ENCODE data around the gene GEMIN5. TPM values are rescaled to one million over a fixed set of nuclear protein-coding genes. Genes with fewer than 3 reads are reported as not detected.

Gene GEMIN5
- total RNA-seq, 1 experiment from 2014 or later: 50.6 TPM

DNA sequence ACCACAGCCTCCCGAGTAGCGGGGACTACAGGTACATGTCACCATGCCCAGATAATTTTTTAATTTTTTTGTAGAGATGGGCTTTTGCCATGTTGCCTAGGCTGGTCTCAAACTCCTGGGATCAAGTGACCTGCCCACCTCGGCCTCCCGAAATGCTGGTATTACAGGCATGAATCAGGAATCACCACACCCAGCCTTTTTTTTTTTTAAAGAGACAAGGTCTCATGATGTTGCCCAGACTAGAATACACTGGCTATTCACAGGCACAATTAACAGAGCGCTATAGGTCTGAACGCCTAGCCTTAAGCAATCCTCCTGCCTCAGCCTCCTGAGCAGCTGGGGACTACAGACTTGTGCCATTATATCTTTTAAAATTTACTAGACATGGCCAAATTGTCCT, 36.1 kb downstream of the GEMIN5 start:
- peaks cover 87% of the 10 kb centered on the region for H3K36me3 ChIP-seq (ENCODE audit: insufficient read depth, low read length, poor library complexity, severe bottlenecking)
- TF ChIP-seq EZH2 (IDR thresholded peaks at IDR 0.05; ENCODE audit: borderline replicate concordance, low read depth, low read length, poor library complexity, severe bottlenecking): no peak
- TF ChIP-seq, protein P1, sequence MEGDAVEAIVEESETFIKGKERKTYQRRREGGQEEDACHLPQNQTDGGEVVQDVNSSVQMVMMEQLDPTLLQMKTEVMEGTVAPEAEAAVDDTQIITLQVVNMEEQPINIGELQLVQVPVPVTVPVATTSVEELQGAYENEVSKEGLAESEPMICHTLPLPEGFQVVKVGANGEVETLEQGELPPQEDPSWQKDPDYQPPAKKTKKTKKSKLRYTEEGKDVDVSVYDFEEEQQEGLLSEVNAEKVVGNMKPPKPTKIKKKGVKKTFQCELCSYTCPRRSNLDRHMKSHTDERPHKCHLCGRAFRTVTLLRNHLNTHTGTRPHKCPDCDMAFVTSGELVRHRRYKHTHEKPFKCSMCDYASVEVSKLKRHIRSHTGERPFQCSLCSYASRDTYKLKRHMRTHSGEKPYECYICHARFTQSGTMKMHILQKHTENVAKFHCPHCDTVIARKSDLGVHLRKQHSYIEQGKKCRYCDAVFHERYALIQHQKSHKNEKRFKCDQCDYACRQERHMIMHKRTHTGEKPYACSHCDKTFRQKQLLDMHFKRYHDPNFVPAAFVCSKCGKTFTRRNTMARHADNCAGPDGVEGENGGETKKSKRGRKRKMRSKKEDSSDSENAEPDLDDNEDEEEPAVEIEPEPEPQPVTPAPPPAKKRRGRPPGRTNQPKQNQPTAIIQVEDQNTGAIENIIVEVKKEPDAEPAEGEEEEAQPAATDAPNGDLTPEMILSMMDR (conservative IDR thresholded peaks at IDR 0.05; ENCODE audit: low read depth, low read length): no peak
- H3K9me3 ChIP-seq (ENCODE audit: low read depth, low read length, poor library complexity, severe bottlenecking): no peaks in the 10 kb centered on the region
- no peaks in the 10 kb centered on the region for H3K4me1 ChIP-seq (ENCODE audit: insufficient read depth, low read length, poor library complexity, severe bottlenecking)
- no peak overlapping the region for H3K27ac ChIP-seq (ENCODE audit: low read depth, low read length, poor library complexity, severe bottlenecking)
- intact Hi-C loops (cut with micrococcal nuclease; ENCODE audit: unreplicated experiment): no loop called here
- DNase-seq (ENCODE audit: low spot score): no peak
- H3K4me3 ChIP-seq (ENCODE audit: low read depth, low read length, poor library complexity, severe bottlenecking): no peak overlapping the region
- POLR2A ChIA-PET (ENCODE audit: low non-redundant PET): no interaction called here
- BruUV-seq (replicated peaks): no TSS peak
- H3K27me3 ChIP-seq (replicated peaks; ENCODE audit: insufficient read depth, low read depth, low read length, poor library complexity): no peaks in the 10 kb centered on the region
- CTCF ChIA-PET: no interaction called here

DNA sequence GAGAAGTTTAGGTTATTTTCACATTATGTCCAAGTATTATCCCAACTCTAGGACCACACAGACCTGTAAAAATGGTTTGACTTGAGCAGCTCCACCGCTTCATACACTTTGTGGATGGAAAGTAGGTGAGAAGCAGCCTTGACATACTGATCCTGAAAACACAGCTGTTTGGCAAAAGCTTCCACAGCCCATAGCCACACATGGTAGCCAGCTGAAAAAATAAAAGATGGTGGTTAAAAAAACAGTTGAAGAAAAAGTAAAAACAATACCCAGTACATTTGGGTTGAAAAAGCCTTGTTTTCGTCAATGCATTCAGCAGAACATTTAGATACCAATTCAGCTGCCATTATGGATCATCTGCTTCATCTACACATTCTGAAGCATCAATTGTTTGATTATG, 36.7 kb downstream of the GEMIN5 start:
- Histone ChIP-seq H3K4me3 (ENCODE audit: low read depth, low read length, poor library complexity, severe bottlenecking) (no peak overlapping the region), H3K27ac (ENCODE audit: low read depth, low read length, poor library complexity, severe bottlenecking) (no peak overlapping the region), H3K36me3 (ENCODE audit: insufficient read depth, low read length, poor library complexity, severe bottlenecking) (peaks cover 93% of the 10 kb centered on the region), H3K9me3 (ENCODE audit: low read depth, low read length, poor library complexity, severe bottlenecking) (no peaks in the 10 kb centered on the region), H3K27me3 (replicated peaks; ENCODE audit: insufficient read depth, low read depth, low read length, poor library complexity) (no peaks in the 10 kb centered on the region), H3K4me1 (ENCODE audit: insufficient read depth, low read length, poor library complexity, severe bottlenecking) (no peaks in the 10 kb centered on the region)
- TF ChIP-seq, protein P1 (conservative IDR thresholded peaks at IDR 0.05; ENCODE audit: low read depth, low read length): no peak
- TF ChIP-seq EZH2 (IDR thresholded peaks at IDR 0.05; ENCODE audit: borderline replicate concordance, low read depth, low read length, poor library complexity, severe bottlenecking): no peak
- intact Hi-C loops (cut with micrococcal nuclease; ENCODE audit: unreplicated experiment): no loop called here
- BruUV-seq (replicated peaks): no TSS peak
- CTCF ChIA-PET: no interaction called here
- POLR2A ChIA-PET (ENCODE audit: low non-redundant PET): no interaction called here
- DNase-seq (ENCODE audit: low spot score): no peak

DNA sequence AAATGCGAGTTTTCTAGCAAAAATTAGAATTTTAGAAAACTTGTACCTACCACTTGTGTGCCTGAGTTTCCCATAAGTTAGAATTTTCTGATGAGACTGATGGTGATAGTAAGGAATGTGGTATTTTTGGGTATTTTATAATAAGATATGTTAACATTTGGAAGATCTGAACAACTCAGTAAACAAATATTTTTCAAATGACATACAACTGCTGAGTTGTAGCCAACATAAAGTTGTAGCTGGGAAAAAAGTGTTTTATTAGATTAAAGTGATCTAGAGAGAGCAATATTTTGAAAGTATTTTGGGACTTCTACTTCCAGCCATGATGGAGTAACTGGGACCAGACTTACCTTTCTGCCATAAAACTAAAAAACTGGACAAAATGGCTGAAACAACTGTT, 37.9 kb downstream of the GEMIN5 start:
- peaks cover 94% of the 10 kb centered on the region for H3K36me3 ChIP-seq (ENCODE audit: insufficient read depth, low read length, poor library complexity, severe bottlenecking)
- CTCF ChIA-PET: no interaction called here
- no TSS peak for BruUV-seq (replicated peaks)
- no peak for DNase-seq (ENCODE audit: low spot score)
- intact Hi-C loops (cut with micrococcal nuclease; ENCODE audit: unreplicated experiment): no loop called here
- POLR2A ChIA-PET (ENCODE audit: low non-redundant PET): no interaction called here
- no peaks in the 10 kb centered on the region for H3K9me3 ChIP-seq (ENCODE audit: low read depth, low read length, poor library complexity, severe bottlenecking)
- no peaks in the 10 kb centered on the region for H3K4me1 ChIP-seq (ENCODE audit: insufficient read depth, low read length, poor library complexity, severe bottlenecking)
- H3K4me3 ChIP-seq (ENCODE audit: low read depth, low read length, poor library complexity, severe bottlenecking): no peak overlapping the region
- H3K27me3 ChIP-seq (replicated peaks; ENCODE audit: insufficient read depth, low read depth, low read length, poor library complexity): no peaks in the 10 kb centered on the region
- TF ChIP-seq, protein P1 (conservative IDR thresholded peaks at IDR 0.05; ENCODE audit: low read depth, low read length): no peak
- TF ChIP-seq EZH2 (IDR thresholded peaks at IDR 0.05; ENCODE audit: borderline replicate concordance, low read depth, low read length, poor library complexity, severe bottlenecking): no peak
- H3K27ac ChIP-seq (ENCODE audit: low read depth, low read length, poor library complexity, severe bottlenecking): no peak overlapping the region
